K562 (cell line): Measurements from ENCODE around the gene TTC23L. TPM values are rescaled to one million over a fixed set of nuclear protein-coding genes. Genes with fewer than 3 reads are reported as not detected.

Source experiments
- CREB5 ChIP-seq: fragments of 250-450 bp; sonication (Bioruptor Pico); IDR thresholded peaks from 2 replicates; pipeline ENCODE4 v1.5.0; 2020; ENCODE audit warnings: mild to moderate bottlenecking
- LCOR ChIP-seq: sonication (generic); formaldehyde crosslinking; IDR thresholded peaks from 2 replicates; pipeline ENCODE4 v1.8.0; 2022; ENCODE audit warnings: mild to moderate bottlenecking, missing genetic modification reagents
- MTA2 ChIP-seq: fragments of 450-650 bp; IDR thresholded peaks from 2 replicates; pipeline ENCODE4 v1.6.1; 2016; ENCODE audit warnings: low read depth
- PTBP1 ChIP-seq: fragments of 200-400 bp; formaldehyde crosslinking; IDR thresholded peaks from 2 replicates; pipeline ENCODE4 v1.6.1; 2017; ENCODE audit warnings: low read depth, low read length
- SMAD1 ChIP-seq: fragments of 150-350 bp; IDR thresholded peaks from 2 replicates; pipeline ENCODE4 v1.6.1; 2014; ENCODE audit warnings: low read length, low read depth; ENCODE audit not compliant: partially characterized antibody
- WHSC1 ChIP-seq: IDR thresholded peaks from one replicate; pipeline ENCODE4 v1.6.1; 2012; ENCODE audit warnings: low read length, control low read depth, inconsistent platforms
- ZNF354B ChIP-seq: fragments of 250-450 bp; sonication (Bioruptor Pico); IDR thresholded peaks from 2 replicates; pipeline ENCODE4 v1.4.0; 2020
- ZNF507 ChIP-seq: conservative IDR thresholded peaks from 2 replicates; pipeline ENCODE4 v1.6.1; 2017; ENCODE audit warnings: missing genetic modification characterization, missing compliant biosample characterization
- polyA plus RNA-seq, 8 experiments: library from polyadenylated mRNA; depleted of rRNA in 4 of 8; stranded (reverse) in 5 of 8; unstranded in 3 of 8; fragments of >200 nt; fragmentation: Nextera tagmentation in 2 of 8; fragmentation: Illumina TruSeq in 1 of 8; extraction: Ambion mirVana in 2 of 8; extraction: Trizol in 1 of 8; gene quantifications; 2 replicates each; pipeline versions ENCODE4 v1.2.1 to v1.2.3, GENCODE V29; 2011 to 2014; ENCODE audit warnings: inconsistent platforms in 1 of 8, missing spikeins in 1 of 8
- total RNA-seq, 7 experiments: library from RNA; depleted of rRNA in 6 of 7; stranded (reverse); fragments of >200 nt in 6 of 7; fragmentation: Illumina TruSeq in 2 of 7; extraction: Trizol in 2 of 7; gene quantifications; 2 replicates each; pipeline versions ENCODE4 v1.2.1 to v1.2.3, GENCODE V29; 2011 to 2021; ENCODE audit warnings: low replicate concordance in 1 of 7
- TF ChIP-seq, protein P1 (sequence below), 2 experiments: fragments of 450-650 bp; IDR thresholded peaks; 2 replicates each; pipeline ENCODE4 v1.6.1; 2018; ENCODE audit warnings: mild to moderate bottlenecking in 2 of 2, low read depth in 1 of 2; ENCODE audit not compliant: partially characterized antibody in 2 of 2
- TF ChIP-seq, protein P2 (sequence below): fragments of 450-650 bp; formaldehyde crosslinking; IDR thresholded peaks from 2 replicates; pipeline ENCODE4 v1.4.0; 2020; ENCODE audit warnings: mild to moderate bottlenecking, moderate library complexity
- TF ChIP-seq, protein P3 (sequence below): IDR thresholded peaks from 2 replicates; pipeline ENCODE4 v1.6.1; 2014; ENCODE audit warnings: antibody characterized with exemption
- TF ChIP-seq, protein P4 (sequence below): sonication (generic); formaldehyde crosslinking; IDR thresholded peaks from 2 replicates; pipeline ENCODE4 v1.8.1; 2023; ENCODE audit warnings: mild to moderate bottlenecking, missing genetic modification reagents
- TF ChIP-seq, protein P5 (sequence below): sonication (generic); formaldehyde crosslinking; IDR thresholded peaks from 2 replicates; pipeline ENCODE4 v1.4.0; 2020; ENCODE audit warnings: mild to moderate bottlenecking, missing genetic modification reagents

Gene TTC23L
- total and polyA plus RNA-seq, 9 of the 15 experiments (the other 6 are each of a cell fraction or from before 2014, with no cell fraction given): 0.03 to 0.32 (median 0.14) TPM; not detected in 2

DNA sequence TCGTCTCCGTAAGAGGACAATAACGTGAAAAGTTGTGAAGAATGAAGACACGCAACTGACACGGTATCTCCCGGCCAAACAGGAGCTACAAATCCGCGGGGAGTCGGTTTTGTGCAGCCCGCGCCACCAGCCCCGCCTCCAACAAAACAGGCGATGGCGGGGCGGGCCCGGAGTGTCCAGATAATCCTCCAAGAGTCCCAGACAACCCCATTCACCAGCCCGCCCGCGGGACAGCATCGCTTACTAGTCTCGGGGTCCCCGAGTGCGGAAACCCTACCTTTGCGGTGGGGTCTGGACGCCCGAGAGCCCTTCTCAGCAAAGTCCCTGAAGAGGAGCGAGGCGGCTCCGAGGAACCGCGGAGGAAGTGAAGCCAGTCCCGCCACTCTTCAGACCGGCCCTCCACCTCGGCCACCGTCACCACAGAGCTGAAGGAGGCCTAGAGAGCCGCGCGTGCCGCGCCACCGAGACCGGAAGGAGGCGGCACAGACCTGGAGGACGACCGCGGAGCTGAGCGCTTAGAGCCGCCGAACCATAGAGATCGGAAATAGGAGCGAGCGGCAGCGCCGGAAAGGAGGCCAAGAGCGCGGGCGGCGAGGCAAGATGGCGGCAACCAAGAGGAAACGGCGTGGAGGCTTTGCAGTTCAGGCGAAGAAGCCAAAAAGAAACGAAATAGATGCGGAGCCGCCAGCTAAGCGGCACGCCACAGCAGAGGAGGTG, 76.3 kb downstream of the TTC23L start, which contains the start of the genes BRIX1 and RAD1 (continued):
- TF ChIP-seq, protein P1, sequence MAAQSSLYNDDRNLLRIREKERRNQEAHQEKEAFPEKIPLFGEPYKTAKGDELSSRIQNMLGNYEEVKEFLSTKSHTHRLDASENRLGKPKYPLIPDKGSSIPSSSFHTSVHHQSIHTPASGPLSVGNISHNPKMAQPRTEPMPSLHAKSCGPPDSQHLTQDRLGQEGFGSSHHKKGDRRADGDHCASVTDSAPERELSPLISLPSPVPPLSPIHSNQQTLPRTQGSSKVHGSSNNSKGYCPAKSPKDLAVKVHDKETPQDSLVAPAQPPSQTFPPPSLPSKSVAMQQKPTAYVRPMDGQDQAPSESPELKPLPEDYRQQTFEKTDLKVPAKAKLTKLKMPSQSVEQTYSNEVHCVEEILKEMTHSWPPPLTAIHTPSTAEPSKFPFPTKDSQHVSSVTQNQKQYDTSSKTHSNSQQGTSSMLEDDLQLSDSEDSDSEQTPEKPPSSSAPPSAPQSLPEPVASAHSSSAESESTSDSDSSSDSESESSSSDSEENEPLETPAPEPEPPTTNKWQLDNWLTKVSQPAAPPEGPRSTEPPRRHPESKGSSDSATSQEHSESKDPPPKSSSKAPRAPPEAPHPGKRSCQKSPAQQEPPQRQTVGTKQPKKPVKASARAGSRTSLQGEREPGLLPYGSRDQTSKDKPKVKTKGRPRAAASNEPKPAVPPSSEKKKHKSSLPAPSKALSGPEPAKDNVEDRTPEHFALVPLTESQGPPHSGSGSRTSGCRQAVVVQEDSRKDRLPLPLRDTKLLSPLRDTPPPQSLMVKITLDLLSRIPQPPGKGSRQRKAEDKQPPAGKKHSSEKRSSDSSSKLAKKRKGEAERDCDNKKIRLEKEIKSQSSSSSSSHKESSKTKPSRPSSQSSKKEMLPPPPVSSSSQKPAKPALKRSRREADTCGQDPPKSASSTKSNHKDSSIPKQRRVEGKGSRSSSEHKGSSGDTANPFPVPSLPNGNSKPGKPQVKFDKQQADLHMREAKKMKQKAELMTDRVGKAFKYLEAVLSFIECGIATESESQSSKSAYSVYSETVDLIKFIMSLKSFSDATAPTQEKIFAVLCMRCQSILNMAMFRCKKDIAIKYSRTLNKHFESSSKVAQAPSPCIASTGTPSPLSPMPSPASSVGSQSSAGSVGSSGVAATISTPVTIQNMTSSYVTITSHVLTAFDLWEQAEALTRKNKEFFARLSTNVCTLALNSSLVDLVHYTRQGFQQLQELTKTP (IDR thresholded peaks at IDR 0.05; ENCODE audit: low read depth in 1 of 2, partially characterized antibody in 2 of 2): peak in 1 of 2 experiments; percentile 64
- TF ChIP-seq LCOR (CRISPR knock-in tag) (peak; percentile 96), CREB5 (no peak), PTBP1 (no peak), SMAD1 (peak; percentile 81), ZNF354B (CRISPR knock-in tag) (no peak), ZNF507 (tag) (no peak), MTA2 (no peak), WHSC1 (no peak)
- TF ChIP-seq, protein P2, sequence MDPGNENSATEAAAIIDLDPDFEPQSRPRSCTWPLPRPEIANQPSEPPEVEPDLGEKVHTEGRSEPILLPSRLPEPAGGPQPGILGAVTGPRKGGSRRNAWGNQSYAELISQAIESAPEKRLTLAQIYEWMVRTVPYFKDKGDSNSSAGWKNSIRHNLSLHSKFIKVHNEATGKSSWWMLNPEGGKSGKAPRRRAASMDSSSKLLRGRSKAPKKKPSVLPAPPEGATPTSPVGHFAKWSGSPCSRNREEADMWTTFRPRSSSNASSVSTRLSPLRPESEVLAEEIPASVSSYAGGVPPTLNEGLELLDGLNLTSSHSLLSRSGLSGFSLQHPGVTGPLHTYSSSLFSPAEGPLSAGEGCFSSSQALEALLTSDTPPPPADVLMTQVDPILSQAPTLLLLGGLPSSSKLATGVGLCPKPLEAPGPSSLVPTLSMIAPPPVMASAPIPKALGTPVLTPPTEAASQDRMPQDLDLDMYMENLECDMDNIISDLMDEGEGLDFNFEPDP (CRISPR knock-in tag): no peak
- TF ChIP-seq, protein P3, sequence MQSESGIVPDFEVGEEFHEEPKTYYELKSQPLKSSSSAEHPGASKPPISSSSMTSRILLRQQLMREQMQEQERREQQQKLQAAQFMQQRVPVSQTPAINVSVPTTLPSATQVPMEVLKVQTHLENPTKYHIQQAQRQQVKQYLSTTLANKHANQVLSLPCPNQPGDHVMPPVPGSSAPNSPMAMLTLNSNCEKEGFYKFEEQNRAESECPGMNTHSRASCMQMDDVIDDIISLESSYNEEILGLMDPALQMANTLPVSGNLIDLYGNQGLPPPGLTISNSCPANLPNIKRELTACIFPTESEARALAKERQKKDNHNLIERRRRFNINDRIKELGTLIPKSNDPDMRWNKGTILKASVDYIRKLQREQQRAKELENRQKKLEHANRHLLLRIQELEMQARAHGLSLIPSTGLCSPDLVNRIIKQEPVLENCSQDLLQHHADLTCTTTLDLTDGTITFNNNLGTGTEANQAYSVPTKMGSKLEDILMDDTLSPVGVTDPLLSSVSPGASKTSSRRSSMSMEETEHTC: 0 out of 2 replicates have a peak, but pooled peaks have one; percentile 7
- TF ChIP-seq, protein P4, sequence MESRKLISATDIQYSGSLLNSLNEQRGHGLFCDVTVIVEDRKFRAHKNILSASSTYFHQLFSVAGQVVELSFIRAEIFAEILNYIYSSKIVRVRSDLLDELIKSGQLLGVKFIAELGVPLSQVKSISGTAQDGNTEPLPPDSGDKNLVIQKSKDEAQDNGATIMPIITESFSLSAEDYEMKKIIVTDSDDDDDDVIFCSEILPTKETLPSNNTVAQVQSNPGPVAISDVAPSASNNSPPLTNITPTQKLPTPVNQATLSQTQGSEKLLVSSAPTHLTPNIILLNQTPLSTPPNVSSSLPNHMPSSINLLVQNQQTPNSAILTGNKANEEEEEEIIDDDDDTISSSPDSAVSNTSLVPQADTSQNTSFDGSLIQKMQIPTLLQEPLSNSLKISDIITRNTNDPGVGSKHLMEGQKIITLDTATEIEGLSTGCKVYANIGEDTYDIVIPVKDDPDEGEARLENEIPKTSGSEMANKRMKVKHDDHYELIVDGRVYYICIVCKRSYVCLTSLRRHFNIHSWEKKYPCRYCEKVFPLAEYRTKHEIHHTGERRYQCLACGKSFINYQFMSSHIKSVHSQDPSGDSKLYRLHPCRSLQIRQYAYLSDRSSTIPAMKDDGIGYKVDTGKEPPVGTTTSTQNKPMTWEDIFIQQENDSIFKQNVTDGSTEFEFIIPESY (CRISPR knock-in tag): no peak
- TF ChIP-seq, protein P5, sequence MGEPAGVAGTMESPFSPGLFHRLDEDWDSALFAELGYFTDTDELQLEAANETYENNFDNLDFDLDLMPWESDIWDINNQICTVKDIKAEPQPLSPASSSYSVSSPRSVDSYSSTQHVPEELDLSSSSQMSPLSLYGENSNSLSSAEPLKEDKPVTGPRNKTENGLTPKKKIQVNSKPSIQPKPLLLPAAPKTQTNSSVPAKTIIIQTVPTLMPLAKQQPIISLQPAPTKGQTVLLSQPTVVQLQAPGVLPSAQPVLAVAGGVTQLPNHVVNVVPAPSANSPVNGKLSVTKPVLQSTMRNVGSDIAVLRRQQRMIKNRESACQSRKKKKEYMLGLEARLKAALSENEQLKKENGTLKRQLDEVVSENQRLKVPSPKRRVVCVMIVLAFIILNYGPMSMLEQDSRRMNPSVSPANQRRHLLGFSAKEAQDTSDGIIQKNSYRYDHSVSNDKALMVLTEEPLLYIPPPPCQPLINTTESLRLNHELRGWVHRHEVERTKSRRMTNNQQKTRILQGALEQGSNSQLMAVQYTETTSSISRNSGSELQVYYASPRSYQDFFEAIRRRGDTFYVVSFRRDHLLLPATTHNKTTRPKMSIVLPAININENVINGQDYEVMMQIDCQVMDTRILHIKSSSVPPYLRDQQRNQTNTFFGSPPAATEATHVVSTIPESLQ: peak; percentile 76; the same call in 1 of the 2 replicates
